ENCODE results near the gene CCR7.
"Not testable (repeated sequence)": the region's sequence is repeated elsewhere in the genome, so short reads cannot be mapped to it uniquely, and the experiment has no call there.

The CCR7 gene

GRCh38 chr17:40597156-40597555 lies 31.9 kb upstream of the CCR7 start:
- no peak for DNase-seq

- DNase-seq, result peak; percentile 12
Observed at GRCh38 chr17:40596261-40596919, 31.1 kb upstream of the CCR7 start.

- no peak for DNase-seq
Observed at GRCh38 chr17:40590742-40591141, 25.5 kb upstream of the CCR7 start.

DNA sequence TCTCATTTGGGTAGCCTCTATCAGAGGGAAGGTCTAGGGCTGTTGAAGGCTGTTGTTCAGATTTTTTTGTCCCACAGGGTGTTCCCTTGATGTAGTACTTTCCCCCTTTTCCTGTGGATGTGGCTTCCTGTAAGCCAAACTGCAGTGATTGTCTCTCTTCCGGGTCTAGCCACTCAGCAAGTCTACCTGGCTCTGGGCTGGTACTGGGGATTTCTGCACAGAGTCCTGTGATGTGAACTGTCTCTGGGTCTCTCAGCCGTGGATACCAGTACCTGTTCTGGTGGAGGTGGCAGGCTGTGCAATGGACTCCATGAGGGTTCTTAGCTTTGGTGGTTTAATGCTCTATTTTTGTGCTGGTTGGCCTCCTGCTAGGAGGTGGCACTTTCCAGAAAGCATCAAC lies 23.3 kb upstream of the CCR7 start:
- DNase-seq, result no peak

DNA sequence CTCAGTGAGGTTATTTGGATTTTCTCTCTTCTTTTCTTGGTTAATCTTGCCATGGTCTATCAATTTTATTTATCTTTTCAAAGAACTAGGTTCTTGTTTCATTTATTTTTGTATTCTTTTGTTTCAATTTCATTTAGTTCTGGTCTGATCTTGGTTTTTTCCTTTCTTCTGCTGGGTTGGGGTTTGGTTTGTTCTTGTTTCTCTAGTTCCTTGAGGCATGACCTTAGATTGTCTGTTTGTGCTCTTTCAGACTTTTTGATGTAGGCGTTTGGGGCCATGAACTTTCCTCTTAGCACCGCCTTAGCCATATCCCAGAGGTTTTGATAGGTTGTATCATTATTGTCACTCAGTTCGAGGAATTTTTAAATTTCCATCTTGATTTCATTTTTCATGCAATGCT lies 21.0 kb upstream of the CCR7 start:
- not testable (repeated sequence) for DNase-seq

- DNase-seq, result not testable (repeated sequence)
Observed at GRCh38 chr17:40584950-40585349, 19.7 kb upstream of the CCR7 start.

DNA sequence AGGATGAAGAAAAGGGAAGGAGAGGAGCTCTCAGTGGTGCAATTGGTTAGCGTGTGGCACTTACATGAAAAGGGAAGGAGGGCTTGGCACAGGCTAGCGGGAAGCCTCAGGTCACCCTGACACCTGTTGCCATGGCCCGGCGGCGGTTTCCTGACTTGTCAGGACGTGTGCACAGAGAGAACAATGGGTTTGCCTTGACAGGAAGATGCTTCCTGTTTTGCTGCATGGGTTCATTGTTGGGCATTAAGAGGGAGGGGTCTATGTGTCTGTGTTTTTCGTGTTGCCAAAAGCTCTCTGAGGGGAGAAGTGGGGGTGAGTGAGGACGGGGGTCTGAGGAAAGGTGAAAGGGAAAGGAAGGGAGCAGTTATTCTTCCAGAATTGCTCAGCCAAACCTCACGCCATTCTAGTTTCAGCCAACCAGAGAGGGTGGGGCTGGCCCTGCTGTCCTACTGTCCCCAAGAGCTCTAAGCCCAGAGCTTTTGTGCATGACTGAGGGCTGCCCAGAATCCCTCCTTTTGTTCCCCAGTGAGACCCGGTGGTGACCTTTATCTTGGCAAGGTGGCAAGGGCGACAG lies 17.1 kb upstream of the CCR7 start:
- no peak for DNase-seq

DNA sequence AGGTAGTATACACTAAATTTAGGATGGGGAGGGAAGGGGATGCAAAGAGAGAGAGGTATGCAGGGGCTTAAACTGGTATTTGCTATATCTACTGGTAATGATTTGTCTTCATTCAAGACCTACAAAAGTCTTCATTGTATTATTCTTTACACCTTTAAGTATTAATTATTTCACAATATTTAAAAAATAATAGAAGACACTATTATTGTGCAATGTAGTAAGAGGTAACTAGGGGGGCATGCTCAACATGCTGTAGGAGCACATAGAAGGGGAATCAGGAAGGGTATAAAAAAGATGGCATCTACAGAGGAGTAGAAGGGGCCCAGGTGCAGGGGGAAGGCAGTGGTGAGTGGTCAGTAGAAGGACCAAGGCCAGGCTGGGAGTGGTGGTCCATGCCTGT lies 14.9 kb upstream of the CCR7 start:
- DNase-seq, result no peak

DNA sequence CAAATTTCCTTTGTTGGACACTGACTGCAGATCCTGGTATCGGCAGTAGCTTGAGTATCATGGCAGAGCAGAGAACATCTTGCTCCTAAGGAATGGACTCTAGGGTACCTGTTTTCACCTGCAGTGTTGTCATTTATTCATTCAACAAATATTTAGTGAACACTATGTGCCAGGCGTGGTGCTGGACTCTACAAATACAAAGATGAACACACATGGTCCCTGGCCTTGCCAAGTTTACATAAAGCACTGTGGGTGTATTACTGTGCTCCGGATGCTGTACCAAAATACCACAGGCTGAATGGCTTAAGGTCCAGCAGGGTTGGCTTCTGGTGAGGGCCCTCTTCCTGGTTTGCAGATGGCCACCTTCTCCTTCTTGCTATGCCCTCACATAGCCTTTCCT lies 14.2 kb upstream of the CCR7 start:
- DNase-seq, result no peak

- DNase-seq, result no peak
Observed at GRCh38 chr17:40577611-40578065, 12.4 kb upstream of the CCR7 start.

DNA sequence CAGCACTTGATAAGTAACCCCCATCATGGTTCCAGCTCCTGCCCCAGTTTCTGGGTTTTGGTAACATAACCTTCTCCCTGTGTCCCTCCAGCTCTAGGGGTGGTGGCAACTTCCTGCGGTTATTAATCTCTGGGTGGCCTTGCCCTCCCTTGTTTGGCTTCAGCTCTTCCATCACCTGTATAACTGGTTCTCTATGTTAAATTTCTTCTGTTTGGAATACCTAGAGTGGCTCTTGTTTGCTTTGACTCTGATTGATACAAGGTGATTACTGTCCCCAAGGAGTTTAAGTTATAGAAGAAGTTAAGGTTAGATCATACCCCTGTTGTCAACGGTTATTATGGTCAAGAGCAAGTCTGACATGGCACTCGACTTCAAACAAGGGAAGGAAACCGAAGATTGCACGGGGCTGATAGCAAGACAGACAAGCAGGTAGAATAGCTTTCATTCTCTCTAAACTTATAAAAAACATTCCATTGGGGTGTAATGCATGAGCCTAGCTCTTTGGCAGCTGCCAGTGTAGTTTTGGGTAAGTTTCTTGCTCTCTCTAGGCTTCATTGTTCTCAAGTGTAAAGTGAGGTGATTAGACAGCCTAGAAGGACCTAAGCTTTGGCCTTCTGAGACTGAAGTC lies 11.0 kb upstream of the CCR7 start:
- DNase-seq, result no peak

- no peak for DNase-seq
Observed at GRCh38 chr17:40574292-40574691, 9.0 kb upstream of the CCR7 start.

- DNase-seq, result not testable (repeated sequence)
Observed at GRCh38 chr17:40572245-40572993, 7.1 kb upstream of the CCR7 start.

DNA sequence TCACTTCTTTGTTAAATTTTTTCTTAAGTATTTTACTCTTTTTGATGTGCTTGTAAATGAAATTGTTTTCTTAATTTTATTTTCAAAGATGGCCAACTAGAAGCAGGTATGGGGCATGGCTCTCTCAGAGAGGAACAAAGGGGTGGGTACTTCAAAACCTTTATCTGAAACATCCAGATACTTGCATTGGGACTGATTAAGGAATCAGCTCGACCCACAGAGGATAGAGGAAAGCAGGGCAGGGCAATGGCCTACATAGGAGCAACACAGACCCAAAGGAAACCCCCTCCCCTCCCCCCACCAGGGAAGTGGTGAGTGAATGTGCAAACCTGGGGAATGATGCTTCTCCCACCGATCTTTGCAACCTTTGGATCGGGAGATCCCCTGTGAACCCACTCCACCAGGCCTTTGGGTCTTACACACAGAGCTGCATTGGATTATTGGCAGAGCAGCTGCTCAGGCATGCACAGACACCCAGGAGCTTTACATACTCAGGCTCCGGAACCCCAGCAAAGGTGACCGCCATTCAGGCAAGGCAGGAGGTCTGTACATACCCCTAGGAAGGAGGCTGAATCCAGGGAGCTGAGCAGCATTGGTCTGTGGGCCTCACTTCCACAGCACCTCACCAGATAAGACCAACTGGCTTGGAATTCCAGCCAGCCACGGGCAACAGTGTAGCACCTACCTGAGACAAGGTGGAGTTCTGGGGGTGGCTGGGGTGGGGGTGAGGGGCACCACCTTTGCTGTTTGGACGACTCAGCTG lies 3.0 kb upstream of the CCR7 start:
- no peak for DNase-seq

DNA sequence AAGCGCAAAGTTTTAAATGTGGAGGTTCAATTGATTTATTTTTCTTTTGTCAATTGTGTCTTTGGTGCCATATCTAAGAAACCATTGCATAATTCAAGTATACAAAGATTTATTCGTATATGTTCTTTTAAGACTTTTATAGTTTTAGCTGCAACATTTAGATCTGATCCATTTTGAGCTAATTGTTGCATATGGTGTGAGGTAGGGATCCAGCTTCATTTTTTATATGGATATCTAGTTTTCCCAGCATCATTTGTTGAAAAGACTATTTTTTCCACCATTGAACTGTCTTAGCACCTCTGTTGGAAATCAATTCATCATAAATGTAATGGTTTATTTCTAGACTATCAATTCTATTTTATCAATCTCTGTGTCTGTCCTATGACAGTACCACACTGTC lies 2.1 kb upstream of the CCR7 start:
- DNase-seq, result no peak

- no peak for DNase-seq
Observed at GRCh38 chr17:40565769-40566409, 617 bp upstream of the CCR7 start.

DNA sequence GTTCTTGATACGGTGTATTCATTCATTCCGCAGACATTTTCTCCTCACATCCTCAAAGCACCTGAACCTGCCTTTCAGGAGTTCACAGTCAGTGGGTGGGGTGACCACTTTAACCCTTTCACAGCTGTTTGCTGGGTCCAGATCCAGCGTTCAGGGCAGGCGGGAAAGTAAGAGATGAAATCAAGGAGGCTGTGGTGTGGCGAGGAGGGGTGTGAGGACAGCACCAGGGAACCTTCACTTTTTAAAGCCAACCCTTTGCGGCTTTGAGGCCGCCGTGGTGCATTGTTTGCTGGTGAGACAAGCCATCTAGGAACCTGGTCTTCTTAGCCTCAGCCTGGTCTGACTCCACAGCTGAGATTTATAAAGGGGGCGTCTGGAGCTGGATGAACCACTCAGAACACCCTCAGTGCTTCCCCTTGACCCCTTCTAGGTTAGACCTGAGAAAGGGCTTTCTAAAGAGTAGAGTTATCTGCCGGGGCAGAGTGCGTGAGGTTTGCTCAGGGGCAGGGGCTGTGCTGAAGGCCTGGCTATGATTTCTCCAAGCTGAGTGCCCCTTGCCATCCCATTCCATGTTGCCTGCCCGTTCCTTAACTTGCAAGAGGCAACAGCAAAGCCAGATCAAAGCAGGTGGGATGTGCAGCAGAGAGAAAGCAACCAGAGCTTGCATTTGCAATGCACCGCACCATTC lies 933 bp downstream of the CCR7 start:
- DNase-seq, result no peak

- DNase-seq, result no peak
Observed at GRCh38 chr17:40563220-40564052, 1.8 kb downstream of the CCR7 start.

- DNase-seq, result no peak
Observed at GRCh38 chr17:40562838-40563219, 2.4 kb downstream of the CCR7 start.

- DNase-seq, result no peak
Observed at GRCh38 chr17:40561871-40562611, 3.2 kb downstream of the CCR7 start.
